OCI-LY3 (cell line): ENCODE data around the gene SLC25A45.

Experiments used
- CTCF ChIP-seq: fragments of 200-600, 300-600 bp; sonication (generic); IDR thresholded peaks from 2 replicates; pipeline ENCODE4 v1.5.1; 2014; ENCODE audit warnings: antibody characterized with exemption, low read length, low read depth
- EZH2phosphoT487 ChIP-seq: fragments of 200-600 bp; shearing (Covaris generic); IDR thresholded peaks from 2 replicates; pipeline ENCODE4 v1.6.1; 2018; ENCODE audit warnings: antibody characterized with exemption, mixed run types, low read depth

DNA sequence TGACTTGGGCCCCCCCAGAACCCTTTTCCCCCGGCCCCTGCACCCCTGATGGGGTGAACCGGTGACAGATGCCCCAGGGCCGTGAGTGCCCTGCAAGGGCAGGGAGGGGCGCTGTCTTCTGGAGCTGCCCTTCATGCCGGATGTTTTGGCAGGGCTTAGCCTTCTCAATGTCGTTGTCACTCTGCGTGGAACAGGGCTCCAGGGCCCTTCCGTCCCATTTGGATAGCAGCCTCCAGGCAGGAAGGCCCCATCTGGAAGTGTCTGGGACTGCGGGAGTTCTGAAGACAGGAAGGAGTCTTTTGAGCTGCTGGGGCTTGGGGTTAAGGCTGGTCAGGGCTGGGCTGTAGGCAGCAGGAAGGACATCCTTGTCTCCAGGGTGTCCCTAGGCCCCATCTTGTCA is 8.6 kb upstream of the SLC25A45 start:
- TF ChIP-seq CTCF (no peak), EZH2phosphoT487 (no peak)
